DND-41 (cell line): ENCODE measurements around the gene RGS3.

Experiments
- EZH2 ChIP-seq: IDR thresholded peaks from 3 replicates; pipeline ENCODE4 v1.6.1; 2012; ENCODE audit warnings: borderline replicate concordance, low read depth, mild to moderate bottlenecking, moderate library complexity, low read length, inconsistent platforms; ENCODE audit not compliant: severe bottlenecking
- TF ChIP-seq, protein P1 (sequence below): IDR thresholded peaks from 2 replicates; pipeline ENCODE4 v1.5.1; 2012; ENCODE audit warnings: borderline replicate concordance, low read length, moderate library complexity, mild to moderate bottlenecking; ENCODE audit not compliant: poor library complexity, severe bottlenecking; ENCODE audit errors: extremely low read depth

DNA sequence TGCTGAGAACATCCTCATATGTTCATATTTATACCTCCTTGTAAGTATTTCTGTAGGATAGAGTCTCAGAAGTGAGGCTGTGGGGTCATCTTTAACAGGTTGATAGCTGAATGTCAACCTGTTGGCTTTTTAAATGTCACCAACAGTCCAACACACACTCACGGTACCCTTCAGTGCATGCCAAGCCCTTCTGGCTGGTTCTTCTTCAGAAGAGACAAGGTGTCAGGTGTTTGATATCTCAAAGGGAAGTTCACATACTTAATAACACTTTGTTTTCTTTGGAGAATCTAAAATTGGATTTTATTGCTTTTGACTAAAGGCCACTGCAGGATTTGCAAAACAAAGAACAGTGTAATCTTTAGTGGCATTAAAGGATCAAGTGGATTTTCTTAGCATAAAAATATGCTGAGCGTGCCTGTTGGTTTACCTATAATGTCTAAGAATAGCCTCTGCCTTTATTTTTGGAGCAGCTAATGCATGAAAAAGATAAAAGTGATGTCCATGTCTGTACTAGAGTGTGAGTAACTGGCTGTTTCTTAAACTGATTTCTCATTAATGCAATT is 58.2 kb downstream of the RGS3 start:
- TF ChIP-seq, protein P1, sequence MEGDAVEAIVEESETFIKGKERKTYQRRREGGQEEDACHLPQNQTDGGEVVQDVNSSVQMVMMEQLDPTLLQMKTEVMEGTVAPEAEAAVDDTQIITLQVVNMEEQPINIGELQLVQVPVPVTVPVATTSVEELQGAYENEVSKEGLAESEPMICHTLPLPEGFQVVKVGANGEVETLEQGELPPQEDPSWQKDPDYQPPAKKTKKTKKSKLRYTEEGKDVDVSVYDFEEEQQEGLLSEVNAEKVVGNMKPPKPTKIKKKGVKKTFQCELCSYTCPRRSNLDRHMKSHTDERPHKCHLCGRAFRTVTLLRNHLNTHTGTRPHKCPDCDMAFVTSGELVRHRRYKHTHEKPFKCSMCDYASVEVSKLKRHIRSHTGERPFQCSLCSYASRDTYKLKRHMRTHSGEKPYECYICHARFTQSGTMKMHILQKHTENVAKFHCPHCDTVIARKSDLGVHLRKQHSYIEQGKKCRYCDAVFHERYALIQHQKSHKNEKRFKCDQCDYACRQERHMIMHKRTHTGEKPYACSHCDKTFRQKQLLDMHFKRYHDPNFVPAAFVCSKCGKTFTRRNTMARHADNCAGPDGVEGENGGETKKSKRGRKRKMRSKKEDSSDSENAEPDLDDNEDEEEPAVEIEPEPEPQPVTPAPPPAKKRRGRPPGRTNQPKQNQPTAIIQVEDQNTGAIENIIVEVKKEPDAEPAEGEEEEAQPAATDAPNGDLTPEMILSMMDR: no peak
- no peak for TF ChIP-seq EZH2
